ENCODE data around the gene FARP1.
"Not testable (repeated sequence)": the region's sequence is repeated elsewhere in the genome, so short reads cannot be mapped to it uniquely, and the experiment has no call there.

The FARP1 gene

GRCh38 chr13:98368019-98368418 is 225.1 kb downstream of the FARP1 start:
- DNase-seq (ENCODE audit: low spot score) = no peak
- no peak for TF ChIP-seq CTCF (IDR thresholded peaks at IDR 0.05; ENCODE audit: borderline replicate concordance, control extremely low read depth, extremely low read depth, insufficient read depth, missing control alignments)
- in situ Hi-C loops (cut with MboI; ENCODE audit: low sequenced_read_pairs, unreplicated experiment) = no loop called here

DNA sequence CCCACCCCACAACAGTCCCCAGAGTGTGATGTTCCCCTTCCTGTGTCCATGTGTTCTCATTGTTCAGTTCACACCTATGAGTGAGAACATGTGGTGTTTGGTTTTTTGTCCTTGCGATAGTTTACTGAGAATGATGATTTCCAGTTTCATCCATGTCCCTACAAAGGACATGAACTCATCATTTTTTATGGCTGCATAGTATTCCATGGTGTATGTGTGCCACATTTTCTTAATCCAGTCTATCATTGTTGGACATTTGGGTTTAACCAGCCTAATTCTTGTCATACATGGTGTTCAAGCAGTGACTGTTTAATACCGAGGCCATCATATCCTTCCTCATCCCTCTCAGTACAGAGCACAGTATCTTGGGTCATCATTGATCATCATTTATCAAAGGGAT is 226.6 kb downstream of the FARP1 start:
- in situ Hi-C loops (cut with MboI; ENCODE audit: low sequenced_read_pairs, unreplicated experiment); DNase-seq (ENCODE audit: low spot score): not testable (repeated sequence)

GRCh38 chr13:98370261-98370660 is 227.4 kb downstream of the FARP1 start:
- DNase-seq (ENCODE audit: low spot score) = no peak
- in situ Hi-C loops (cut with MboI; ENCODE audit: low sequenced_read_pairs, unreplicated experiment) = no loop called here
- no peak for TF ChIP-seq CTCF (IDR thresholded peaks at IDR 0.05; ENCODE audit: borderline replicate concordance, control extremely low read depth, extremely low read depth, insufficient read depth, missing control alignments)

DNA sequence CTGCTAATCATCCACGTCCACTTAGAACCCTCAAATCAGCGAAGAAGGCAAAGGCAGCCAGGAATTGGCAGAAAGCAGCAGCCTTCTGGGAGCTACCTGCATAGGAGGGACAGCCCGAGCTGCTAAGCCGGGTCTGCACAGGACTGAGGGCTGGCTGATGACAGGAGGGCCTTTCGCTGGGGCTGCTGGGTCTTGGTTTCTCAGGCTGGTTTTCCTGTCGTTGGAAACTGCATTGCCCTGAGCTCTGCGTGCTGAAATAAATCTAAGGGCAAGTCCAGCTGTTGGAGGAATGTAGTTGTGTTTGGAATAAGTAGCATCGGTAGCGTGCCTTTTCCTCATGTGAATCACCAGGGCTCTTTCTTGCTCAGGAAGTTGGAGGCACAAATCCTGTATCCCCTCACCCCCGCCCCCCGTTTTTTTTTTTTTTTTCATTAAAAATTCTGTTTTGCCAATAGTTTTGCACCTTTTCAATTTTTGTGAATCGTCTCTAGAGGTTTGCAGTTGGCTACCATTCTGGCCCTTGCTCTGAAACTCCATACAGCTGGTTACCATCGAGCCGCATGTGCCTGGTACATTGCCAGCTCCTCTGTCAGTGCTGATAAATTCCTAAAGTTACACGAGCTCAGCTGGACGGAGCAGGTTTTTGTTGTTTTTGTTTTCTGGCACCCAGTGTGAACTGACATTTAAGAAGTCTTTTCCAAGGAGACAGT is 228.1 kb downstream of the FARP1 start:
- in situ Hi-C loops (cut with MboI; ENCODE audit: low sequenced_read_pairs, unreplicated experiment) = no loop called here
- DNase-seq (ENCODE audit: low spot score) = no peak
- no peak for TF ChIP-seq CTCF (IDR thresholded peaks at IDR 0.05; ENCODE audit: borderline replicate concordance, control extremely low read depth, extremely low read depth, insufficient read depth, missing control alignments)

GRCh38 chr13:98371516-98372023 is 228.7 kb downstream of the FARP1 start:
- DNase-seq (ENCODE audit: low spot score) = no peak
- no peak for TF ChIP-seq CTCF (IDR thresholded peaks at IDR 0.05; ENCODE audit: borderline replicate concordance, control extremely low read depth, extremely low read depth, insufficient read depth, missing control alignments)
- in situ Hi-C loops (cut with MboI; ENCODE audit: low sequenced_read_pairs, unreplicated experiment) = no loop called here

DNA sequence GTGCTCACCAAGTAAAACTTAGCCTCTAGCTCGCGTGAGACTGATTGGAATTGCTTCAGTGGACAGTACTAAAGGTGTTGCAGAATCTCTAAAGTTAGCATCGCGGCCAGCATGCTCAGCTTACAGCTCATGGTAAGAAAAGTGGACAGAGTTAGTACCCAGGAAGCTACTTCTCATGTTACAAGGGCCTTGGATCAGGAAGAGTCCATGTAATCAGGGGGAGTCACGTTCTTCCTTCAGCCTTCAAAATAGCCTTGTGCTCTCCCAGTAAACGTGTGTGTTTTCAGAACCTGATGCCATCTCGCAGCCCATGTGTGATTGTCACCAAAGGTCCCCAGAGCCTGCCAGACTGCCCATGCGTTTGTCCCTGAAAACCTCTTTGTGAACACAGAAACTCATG is 230.0 kb downstream of the FARP1 start:
- no peak for DNase-seq (ENCODE audit: low spot score)
- TF ChIP-seq CTCF (IDR thresholded peaks at IDR 0.05; ENCODE audit: borderline replicate concordance, control extremely low read depth, extremely low read depth, insufficient read depth, missing control alignments) = no peak
- in situ Hi-C loops (cut with MboI; ENCODE audit: low sequenced_read_pairs, unreplicated experiment) = no loop called here

DNA sequence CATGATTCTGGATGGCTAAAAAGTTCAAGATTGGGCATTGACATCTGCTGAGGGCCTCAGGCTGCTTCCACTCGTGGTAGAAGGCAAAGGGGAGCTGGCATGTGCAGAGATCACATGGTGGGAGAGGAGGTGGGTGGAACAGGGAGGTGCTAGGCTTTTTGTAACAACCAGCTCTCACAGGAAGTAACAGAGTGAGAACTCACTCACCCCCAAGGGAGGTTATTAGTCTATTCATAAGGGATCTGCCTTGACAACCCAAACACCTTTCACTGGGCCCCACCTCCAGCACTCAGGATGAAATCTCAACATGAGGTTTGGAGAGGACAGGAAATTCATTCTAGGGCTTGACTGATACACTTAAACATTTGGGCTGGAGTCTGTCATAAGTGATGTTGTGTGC is 231.9 kb downstream of the FARP1 start:
- in situ Hi-C loops (cut with MboI; ENCODE audit: low sequenced_read_pairs, unreplicated experiment) = no loop called here
- no peak for DNase-seq (ENCODE audit: low spot score)
- TF ChIP-seq CTCF (IDR thresholded peaks at IDR 0.05; ENCODE audit: borderline replicate concordance, control extremely low read depth, extremely low read depth, insufficient read depth, missing control alignments) = no peak
